HG02571 (cell line): ENCODE results near the gene DLG2.
"Not testable (repeated sequence)": the region's sequence is repeated elsewhere in the genome, so short reads cannot be mapped to it uniquely, and the experiment has no call there.

Experiments used
- ATAC-seq: cut with Tn5 transposase; IDR thresholded peaks from one replicate; pipeline ENCODE4 v1.9.1; 2021; ENCODE audit warnings: mild to moderate bottlenecking, moderate library complexity; ENCODE audit not compliant: unreplicated experiment

DLG2 gene

GRCh38 chr11:83480251-83480650 lies 2146.9 kb downstream of the DLG2 start:
- ATAC-seq, result no peak

- ATAC-seq, result no peak
Observed at GRCh38 chr11:83477772-83478171, 2149.4 kb downstream of the DLG2 start.

GRCh38 chr11:83475760-83476159 lies 2151.4 kb downstream of the DLG2 start:
- no peak for ATAC-seq

- ATAC-seq, result no peak
Observed at GRCh38 chr11:83473743-83474142, 2153.4 kb downstream of the DLG2 start.

GRCh38 chr11:83472806-83473205 lies 2154.3 kb downstream of the DLG2 start:
- no peak for ATAC-seq

GRCh38 chr11:83471831-83472727 lies 2155.1 kb downstream of the DLG2 start:
- no peak for ATAC-seq

- no peak for ATAC-seq
Observed at GRCh38 chr11:83467837-83468236, 2159.3 kb downstream of the DLG2 start.

GRCh38 chr11:83464160-83464944 lies 2162.8 kb downstream of the DLG2 start:
- ATAC-seq, result no peak

GRCh38 chr11:83459798-83460197 lies 2167.3 kb downstream of the DLG2 start:
- ATAC-seq, result no peak

- no peak for ATAC-seq
Observed at GRCh38 chr11:83456566-83456965, 2170.6 kb downstream of the DLG2 start.

GRCh38 chr11:83456075-83456474 lies 2171.1 kb downstream of the DLG2 start:
- ATAC-seq, result no peak

GRCh38 chr11:83455356-83455755 lies 2171.8 kb downstream of the DLG2 start:
- no peak for ATAC-seq

GRCh38 chr11:83454674-83455073 lies 2172.5 kb downstream of the DLG2 start:
- no peak for ATAC-seq

- no peak for ATAC-seq
Observed at GRCh38 chr11:83449338-83449913, 2177.7 kb downstream of the DLG2 start.

- ATAC-seq, result no peak
Observed at GRCh38 chr11:83448686-83449085, 2178.5 kb downstream of the DLG2 start.

- ATAC-seq, result not testable (repeated sequence)
Observed at GRCh38 chr11:83443880-83444279, 2183.3 kb downstream of the DLG2 start.

GRCh38 chr11:83441601-83442000 lies 2185.5 kb downstream of the DLG2 start:
- ATAC-seq, result no peak

GRCh38 chr11:83441171-83441570 lies 2186.0 kb downstream of the DLG2 start:
- no peak for ATAC-seq

- ATAC-seq, result no peak
Observed at GRCh38 chr11:83438438-83438837, 2188.7 kb downstream of the DLG2 start.

- ATAC-seq, result no peak
Observed at GRCh38 chr11:83437939-83438338, 2189.2 kb downstream of the DLG2 start.

GRCh38 chr11:83436855-83437254 lies 2190.3 kb downstream of the DLG2 start:
- no peak for ATAC-seq

GRCh38 chr11:83434812-83435211 lies 2192.3 kb downstream of the DLG2 start:
- ATAC-seq, result not testable (repeated sequence)
